ENCODE results near the gene ZXDC. TPM values are rescaled to one million over a fixed set of nuclear protein-coding genes. Genes with fewer than 3 reads are reported as not detected.

ZXDC gene
- total and polyA plus RNA-seq, 2 experiments from 2014 or later = 6.1 to 19.2 TPM

DNA sequence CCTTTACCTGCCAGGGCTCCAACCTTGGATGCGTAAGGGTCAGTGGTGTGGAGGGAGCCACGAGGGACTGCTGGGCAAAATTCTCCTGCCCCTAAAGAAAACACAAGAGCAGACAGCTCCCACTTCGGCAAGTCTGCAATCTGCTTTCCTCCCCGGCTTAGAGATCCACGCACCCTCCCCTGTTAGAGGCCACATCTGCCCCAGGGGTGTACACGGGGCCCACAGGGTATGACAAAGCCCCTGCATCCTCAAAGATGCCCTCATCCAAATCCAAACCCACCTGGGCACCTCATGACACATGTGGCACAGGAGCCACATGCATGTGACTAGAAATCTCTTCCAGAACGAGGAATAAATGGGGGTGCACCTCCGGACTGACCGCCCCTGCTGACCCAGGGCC, 25.5 kb downstream of the ZXDC start:
- H4K20me1 ChIP-seq (ENCODE audit: insufficient read depth) = no peaks in the 10 kb centered on the region
- 0 out of 2 replicates have a peak, but pooled peaks cover 8% of the 10 kb centered on the region for H3K79me2 ChIP-seq (ENCODE audit: insufficient read depth)
- H3K27me3 ChIP-seq (replicated peaks; ENCODE audit: insufficient read depth) = no peaks in the 10 kb centered on the region
- H3K4me3 ChIP-seq = no peak overlapping the region
- TF ChIP-seq EZH2 (IDR thresholded peaks at IDR 0.05; ENCODE audit: insufficient read depth, poor library complexity, severe bottlenecking) = no peak
- no peak for TF ChIP-seq EZH2phosphoT487 (IDR thresholded peaks at IDR 0.05; ENCODE audit: insufficient read depth, low read depth)
- H3K9me3 ChIP-seq (ENCODE audit: low read depth) = no peaks in the 10 kb centered on the region
- in situ Hi-C loops (cut with MboI) = no loop called here
- no peak overlapping the region for H3K27ac ChIP-seq
- no peaks in the 10 kb centered on the region for H3F3A ChIP-seq (ENCODE audit: insufficient read depth)
- H3K4me2 ChIP-seq (ENCODE audit: unreplicated experiment) = no peak overlapping the region
- H3K36me3 ChIP-seq (ENCODE audit: low read depth) = peaks cover 9% of the 10 kb centered on the region; the same call in 1 of the 2 replicates
- no peaks in the 10 kb centered on the region for H3K4me1 ChIP-seq (ENCODE audit: insufficient read depth)
- no peak for DNase-seq
- no peaks in the 10 kb centered on the region for H3K9me2 ChIP-seq (ENCODE audit: insufficient read depth)
- 66 to 68% methylated on average over 9 of the region's 9 CpGs for WGBS, 2 experiments (ENCODE audit: low coverage in 1 of 2, low lambda C conversion rate in 2 of 2, missing lambda C conversion rate in 2 of 2)
- no peak overlapping the region for H2AFZ ChIP-seq
- no peak overlapping the region for H3K9ac ChIP-seq

DNA sequence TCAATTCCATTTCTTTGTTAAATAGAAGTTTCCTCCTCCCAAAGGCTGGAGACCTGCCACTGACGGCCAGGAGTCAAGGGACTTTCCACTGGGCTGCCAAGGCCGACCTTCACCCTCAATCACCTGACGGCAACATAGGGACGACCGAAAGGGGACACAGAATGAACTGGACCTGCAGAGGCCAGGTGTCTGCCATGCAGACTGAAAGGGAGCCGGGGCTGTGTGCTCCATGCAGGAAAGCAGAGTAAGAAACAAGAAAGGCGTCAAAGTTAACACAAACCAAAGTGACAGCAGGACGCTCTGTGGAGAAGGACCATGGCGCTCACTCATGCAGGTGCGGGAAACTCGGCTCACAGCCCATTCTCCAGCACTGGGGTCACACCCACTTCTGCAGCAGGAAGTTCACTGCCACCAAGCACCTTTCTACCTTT, 26.1 kb downstream of the ZXDC start:
- no peak overlapping the region for H2AFZ ChIP-seq
- no peaks in the 10 kb centered on the region for H3F3A ChIP-seq (ENCODE audit: insufficient read depth)
- no peaks in the 10 kb centered on the region for H3K9me3 ChIP-seq (ENCODE audit: low read depth)
- H4K20me1 ChIP-seq (ENCODE audit: insufficient read depth) = no peaks in the 10 kb centered on the region
- DNase-seq = no peak
- H3K36me3 ChIP-seq (ENCODE audit: low read depth) = peaks cover 9% of the 10 kb centered on the region; the same call in 1 of the 2 replicates
- no peak overlapping the region for H3K27ac ChIP-seq
- no peaks in the 10 kb centered on the region for H3K9me2 ChIP-seq (ENCODE audit: insufficient read depth)
- H3K4me3 ChIP-seq = no peak overlapping the region
- H3K4me1 ChIP-seq (ENCODE audit: insufficient read depth) = no peaks in the 10 kb centered on the region
- in situ Hi-C loops (cut with MboI) = no loop called here
- H3K4me2 ChIP-seq (ENCODE audit: unreplicated experiment) = no peak overlapping the region
- H3K79me2 ChIP-seq (ENCODE audit: insufficient read depth) = 0 out of 2 replicates have a peak, but pooled peaks cover 2% of the 10 kb centered on the region
- TF ChIP-seq EZH2 (IDR thresholded peaks at IDR 0.05; ENCODE audit: insufficient read depth, poor library complexity, severe bottlenecking) (no peak), EZH2phosphoT487 (IDR thresholded peaks at IDR 0.05; ENCODE audit: insufficient read depth, low read depth) (no peak)
- no peaks in the 10 kb centered on the region for H3K27me3 ChIP-seq (replicated peaks; ENCODE audit: insufficient read depth)
- WGBS, 2 experiments (ENCODE audit: low coverage in 1 of 2, low lambda C conversion rate in 2 of 2, missing lambda C conversion rate in 2 of 2) = 94 to 95% methylated on average over 11 of the region's 11 CpGs
- H3K9ac ChIP-seq = no peak overlapping the region

DNA sequence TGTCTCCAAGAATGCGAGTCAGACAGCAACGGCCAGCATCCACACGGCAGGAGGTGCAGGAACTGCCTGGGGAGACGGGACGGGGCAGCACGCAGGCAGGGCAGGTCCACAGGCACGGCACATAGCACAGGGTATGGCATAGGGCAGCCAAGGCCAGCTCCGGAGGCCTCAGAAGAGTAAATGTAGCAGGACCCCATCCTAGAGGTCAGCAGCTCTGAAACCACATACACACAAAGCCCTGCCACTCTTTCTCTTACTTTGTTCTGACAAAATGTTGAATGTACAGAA, 26.9 kb downstream of the ZXDC start:
- Histone ChIP-seq H3K4me2 (ENCODE audit: unreplicated experiment) (no peak overlapping the region), H3K36me3 (ENCODE audit: low read depth) (peaks cover 5% of the 10 kb centered on the region; the same call in 1 of the 2 replicates), H4K20me1 (ENCODE audit: insufficient read depth) (no peaks in the 10 kb centered on the region), H3K79me2 (ENCODE audit: insufficient read depth) (no peaks in the 10 kb centered on the region), H3K9ac (no peak overlapping the region), H3K9me3 (ENCODE audit: low read depth) (no peaks in the 10 kb centered on the region), H3K27me3 (replicated peaks; ENCODE audit: insufficient read depth) (no peaks in the 10 kb centered on the region), H3K4me1 (ENCODE audit: insufficient read depth) (no peaks in the 10 kb centered on the region), H2AFZ (no peak overlapping the region), H3K4me3 (no peak overlapping the region), H3K9me2 (ENCODE audit: insufficient read depth) (no peaks in the 10 kb centered on the region), H3F3A (ENCODE audit: insufficient read depth) (no peaks in the 10 kb centered on the region), H3K27ac (no peak overlapping the region)
- DNase-seq = no peak
- in situ Hi-C loops (cut with MboI) = no loop called here
- TF ChIP-seq EZH2phosphoT487 (IDR thresholded peaks at IDR 0.05; ENCODE audit: insufficient read depth, low read depth) (no peak), EZH2 (IDR thresholded peaks at IDR 0.05; ENCODE audit: insufficient read depth, poor library complexity, severe bottlenecking) (no peak)
- 90 to 92% methylated on average over 8 of the region's 8 CpGs for WGBS, 2 experiments (ENCODE audit: low coverage in 1 of 2, low lambda C conversion rate in 2 of 2, missing lambda C conversion rate in 2 of 2)

DNA sequence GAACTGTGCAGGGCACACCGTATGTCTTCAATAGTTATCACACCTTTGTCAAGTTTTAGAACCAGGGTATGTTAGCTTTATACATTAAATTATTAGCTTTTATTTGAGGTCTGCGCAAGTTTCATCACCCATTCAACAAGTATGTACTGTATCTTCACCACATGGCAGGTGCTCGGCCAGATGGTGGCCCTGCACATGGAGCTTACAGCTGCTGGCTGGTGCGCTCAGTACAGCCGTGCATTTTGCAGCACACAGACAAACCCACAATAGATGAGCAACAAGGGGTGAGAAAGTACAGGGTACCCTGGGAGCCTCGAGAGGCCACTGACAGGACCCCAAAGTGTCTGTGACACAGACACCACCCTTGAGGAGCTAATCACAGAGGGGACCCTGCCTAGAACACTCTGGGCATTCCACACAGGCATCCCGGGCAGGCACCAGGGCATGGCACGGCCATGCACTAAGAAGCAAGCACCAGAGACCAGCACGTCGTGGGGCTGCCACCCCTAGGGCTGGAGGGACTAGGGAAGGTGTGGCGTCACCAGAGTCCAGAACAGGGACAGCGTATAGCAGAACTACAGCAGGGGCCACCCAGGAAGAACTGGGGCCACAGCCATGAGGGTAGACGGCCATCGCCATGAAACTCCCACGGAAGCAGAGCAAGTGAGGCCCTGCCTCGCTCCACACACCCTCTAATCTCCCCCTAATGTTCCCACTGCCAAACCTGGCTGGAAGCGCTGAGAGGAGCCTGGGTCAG, 27.4 kb downstream of the ZXDC start:
- H3K4me2 ChIP-seq (ENCODE audit: unreplicated experiment) = no peak overlapping the region
- no peaks in the 10 kb centered on the region for H3K27me3 ChIP-seq (replicated peaks; ENCODE audit: insufficient read depth)
- no peaks in the 10 kb centered on the region for H3K4me1 ChIP-seq (ENCODE audit: insufficient read depth)
- no peaks in the 10 kb centered on the region for H3K9me2 ChIP-seq (ENCODE audit: insufficient read depth)
- H3K36me3 ChIP-seq (ENCODE audit: low read depth) = peaks cover 4% of the 10 kb centered on the region; the same call in 1 of the 2 replicates
- no peak overlapping the region for H2AFZ ChIP-seq
- no peaks in the 10 kb centered on the region for H3K9me3 ChIP-seq (ENCODE audit: low read depth)
- no peaks in the 10 kb centered on the region for H3K79me2 ChIP-seq (ENCODE audit: insufficient read depth)
- WGBS, 2 experiments (ENCODE audit: low coverage in 1 of 2, low lambda C conversion rate in 2 of 2, missing lambda C conversion rate in 2 of 2) = 92 to 96% methylated on average over 14 to 17 of the region's 17 CpGs
- no peak for TF ChIP-seq EZH2 (IDR thresholded peaks at IDR 0.05; ENCODE audit: insufficient read depth, poor library complexity, severe bottlenecking)
- TF ChIP-seq EZH2phosphoT487 (IDR thresholded peaks at IDR 0.05; ENCODE audit: insufficient read depth, low read depth) = no peak
- no peaks in the 10 kb centered on the region for H4K20me1 ChIP-seq (ENCODE audit: insufficient read depth)
- in situ Hi-C loops (cut with MboI) = no loop called here
- H3K27ac ChIP-seq = no peak overlapping the region
- no peaks in the 10 kb centered on the region for H3F3A ChIP-seq (ENCODE audit: insufficient read depth)
- DNase-seq = no peak
- H3K4me3 ChIP-seq = no peak overlapping the region
- no peak overlapping the region for H3K9ac ChIP-seq
